ENCODE data around the gene TECR. TPM values are rescaled to one million over a fixed set of nuclear protein-coding genes. Genes with fewer than 3 reads are reported as not detected.
"Not testable (repeated sequence)": the region's sequence is repeated elsewhere in the genome, so short reads cannot be mapped to it uniquely, and the experiment has no call there.

Gene TECR
- polyA plus RNA-seq, 3 donors = 113 to 144 (median 132) TPM

GRCh38 chr19:14580623-14581237 lies 51.3 kb downstream of the TECR start:
- DNase-seq (ENCODE audit: low read depth in 3 of 3, low spot score in 2 of 3) = no peak

- DNase-seq (ENCODE audit: low read depth in 3 of 3, low spot score in 2 of 3) = no peak
Measured at GRCh38 chr19:14582894-14583340, 53.5 kb downstream of the TECR start, which contains the start of gene CLEC17A. Gene CLEC17A, plus strand, starts transcription at chr19:14583084. Its CDS starts 77 bp downstream, at chr19:14583161.

GRCh38 chr19:14584372-14584771 lies 55.0 kb downstream of the TECR start:
- DNase-seq (ENCODE audit: low read depth in 3 of 3, low spot score in 2 of 3) = not testable (repeated sequence)

GRCh38 chr19:14585187-14585586 lies 55.8 kb downstream of the TECR start:
- DNase-seq (ENCODE audit: low read depth in 3 of 3, low spot score in 2 of 3) = not testable (repeated sequence)

GRCh38 chr19:14589433-14589832 lies 60.0 kb downstream of the TECR start:
- not testable (repeated sequence) for DNase-seq (ENCODE audit: low read depth in 3 of 3, low spot score in 2 of 3)

GRCh38 chr19:14595558-14595957 lies 66.2 kb downstream of the TECR start:
- DNase-seq (ENCODE audit: low read depth in 3 of 3, low spot score in 2 of 3) = no peak

GRCh38 chr19:14599548-14600147 lies 70.3 kb downstream of the TECR start:
- no peak for DNase-seq (ENCODE audit: low read depth in 3 of 3, low spot score in 2 of 3)

GRCh38 chr19:14603990-14604387 lies 74.6 kb downstream of the TECR start:
- no peak for DNase-seq (ENCODE audit: low read depth in 3 of 3, low spot score in 2 of 3)

- no peak for DNase-seq (ENCODE audit: low read depth in 3 of 3, low spot score in 2 of 3)
Measured at GRCh38 chr19:14606627-14607026, 77.2 kb downstream of the TECR start.

GRCh38 chr19:14611051-14611450 lies 81.7 kb downstream of the TECR start:
- no peak for DNase-seq (ENCODE audit: low read depth in 3 of 3, low spot score in 2 of 3)

GRCh38 chr19:14612242-14612641 lies 82.8 kb downstream of the TECR start:
- DNase-seq (ENCODE audit: low read depth in 3 of 3, low spot score in 2 of 3) = not testable (repeated sequence)

GRCh38 chr19:14612657-14613056 lies 83.3 kb downstream of the TECR start:
- DNase-seq (ENCODE audit: low read depth in 3 of 3, low spot score in 2 of 3) = no peak

GRCh38 chr19:14613399-14614098 lies 84.2 kb downstream of the TECR start:
- DNase-seq (ENCODE audit: low read depth in 3 of 3, low spot score in 2 of 3) = not testable (repeated sequence)

- DNase-seq (ENCODE audit: low read depth in 3 of 3, low spot score in 2 of 3) = no peak
Measured at GRCh38 chr19:14614099-14614412, 84.7 kb downstream of the TECR start.

Other genes with a start within 250 kb of the TECR start
- gene ADGRE5, start 148.2 kb upstream of the TECR start, polyA plus RNA-seq (ENCODE audit: insufficient read length in 3 of 3) = 10 to 100 TPM; 18.2 to 23.0 (median 19.2) TPM
- 10 to 100 TPM; 46.6 to 53.9 (median 52.1) TPM for gene DDX39A, start 110.3 kb upstream of the TECR start, polyA plus RNA-seq (ENCODE audit: insufficient read length in 3 of 3)
- gene PKN1, start 96.3 kb upstream of the TECR start, polyA plus RNA-seq (ENCODE audit: insufficient read length in 3 of 3) = 10 to 100 TPM; 86.1 to 98.8 (median 94.6) TPM
- gene PTGER1, start 54.2 kb upstream of the TECR start, polyA plus RNA-seq (ENCODE audit: insufficient read length in 3 of 3) = 1 to 10 TPM; 2.2 to 4.4 (median 3.7) TPM
- gene GIPC1, start 33.5 kb upstream of the TECR start, polyA plus RNA-seq (ENCODE audit: insufficient read length in 3 of 3) = 10 to 100 TPM; 52.6 to 67.1 (median 66.6) TPM
- 100 to 1,000 TPM in 1 of 3 donors, 10 to 100 TPM in 2; 97.2 to 119 (median 99.3) TPM for gene DNAJB1, start 11.2 kb upstream of the TECR start, polyA plus RNA-seq (ENCODE audit: insufficient read length in 3 of 3)
- gene NDUFB7, start 42.5 kb downstream of the TECR start, polyA plus RNA-seq (ENCODE audit: insufficient read length in 3 of 3) = 10 to 100 TPM; 76.7 to 96.7 (median 88.4) TPM
- gene CLEC17A, start 53.5 kb downstream of the TECR start, polyA plus RNA-seq (ENCODE audit: insufficient read length in 3 of 3) = under 1 TPM; 0.06 to 0.17 (median 0.12) TPM
- under 1 TPM in 2 of 3 donors, not detected in 1; 0.11 to 0.20 TPM for gene ADGRE3, start 145.2 kb downstream of the TECR start, polyA plus RNA-seq (ENCODE audit: insufficient read length in 3 of 3)
- gene ZNF333, start 160.5 kb downstream of the TECR start, polyA plus RNA-seq (ENCODE audit: insufficient read length in 3 of 3) = 10 to 100 TPM; 14.3 to 16.6 (median 16.1) TPM
- under 1 TPM; 0.32 to 0.40 (median 0.40) TPM for gene ADGRE2, start 249.0 kb downstream of the TECR start, polyA plus RNA-seq (ENCODE audit: insufficient read length in 3 of 3)

Measured in right renal cortex interstitium (tissue), 3 donors.